Measurements from ENCODE around the gene MLEC.

GRCh38 chr12:120649442-120650232 is 37.3 kb upstream of the MLEC start:
- TF ChIP-seq, protein P1, sequence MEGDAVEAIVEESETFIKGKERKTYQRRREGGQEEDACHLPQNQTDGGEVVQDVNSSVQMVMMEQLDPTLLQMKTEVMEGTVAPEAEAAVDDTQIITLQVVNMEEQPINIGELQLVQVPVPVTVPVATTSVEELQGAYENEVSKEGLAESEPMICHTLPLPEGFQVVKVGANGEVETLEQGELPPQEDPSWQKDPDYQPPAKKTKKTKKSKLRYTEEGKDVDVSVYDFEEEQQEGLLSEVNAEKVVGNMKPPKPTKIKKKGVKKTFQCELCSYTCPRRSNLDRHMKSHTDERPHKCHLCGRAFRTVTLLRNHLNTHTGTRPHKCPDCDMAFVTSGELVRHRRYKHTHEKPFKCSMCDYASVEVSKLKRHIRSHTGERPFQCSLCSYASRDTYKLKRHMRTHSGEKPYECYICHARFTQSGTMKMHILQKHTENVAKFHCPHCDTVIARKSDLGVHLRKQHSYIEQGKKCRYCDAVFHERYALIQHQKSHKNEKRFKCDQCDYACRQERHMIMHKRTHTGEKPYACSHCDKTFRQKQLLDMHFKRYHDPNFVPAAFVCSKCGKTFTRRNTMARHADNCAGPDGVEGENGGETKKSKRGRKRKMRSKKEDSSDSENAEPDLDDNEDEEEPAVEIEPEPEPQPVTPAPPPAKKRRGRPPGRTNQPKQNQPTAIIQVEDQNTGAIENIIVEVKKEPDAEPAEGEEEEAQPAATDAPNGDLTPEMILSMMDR (IDR thresholded peaks at IDR 0.05): no peak
- TF ChIP-seq EZH2phosphoT487 (IDR thresholded peaks at IDR 0.05): no peak

All from neural progenitor cell (in vitro differentiated cells).